ENCODE measurements around the gene PNPLA7. TPM values are rescaled to one million over a fixed set of nuclear protein-coding genes. Genes with fewer than 3 reads are reported as not detected.

PNPLA7 gene
- total RNA-seq, 4 donors from 2014 or later = 4.5 to 10.5 (median 9.4) TPM

- Histone ChIP-seq H3K27ac (no peak overlapping the region), H3K4me1 (peaks cover 0 to 8% of the 10 kb centered on the region in 2 donors), H3K4me3 (no peak overlapping the region), H3K27me3 (peaks cover 11 to 19% (median 17%) of the 10 kb centered on the region in 3 donors), H3K9me3 (no peaks in the 10 kb centered on the region), H3K36me3 (no peaks in the 10 kb centered on the region)
- intact Hi-C loops (cut with DNase I; ENCODE audit: low total_unique reads) = no loop called here
- DNase-seq = no peak
- ATAC-seq = no peak
- TF ChIP-seq CTCF (IDR thresholded peaks at IDR 0.05 in 4 of 5, conservative IDR thresholded peaks at IDR 0.05 in 1 of 5) (no peak), POLR2A (IDR thresholded peaks at IDR 0.05) (no peak)
- in situ Hi-C loops (cut with MboI; ENCODE audit: low sequenced_read_pairs in 4 of 4) = no loop called here
Observed at GRCh38 chr9:137433916-137434431, 116.2 kb downstream of the PNPLA7 start.

DNA sequence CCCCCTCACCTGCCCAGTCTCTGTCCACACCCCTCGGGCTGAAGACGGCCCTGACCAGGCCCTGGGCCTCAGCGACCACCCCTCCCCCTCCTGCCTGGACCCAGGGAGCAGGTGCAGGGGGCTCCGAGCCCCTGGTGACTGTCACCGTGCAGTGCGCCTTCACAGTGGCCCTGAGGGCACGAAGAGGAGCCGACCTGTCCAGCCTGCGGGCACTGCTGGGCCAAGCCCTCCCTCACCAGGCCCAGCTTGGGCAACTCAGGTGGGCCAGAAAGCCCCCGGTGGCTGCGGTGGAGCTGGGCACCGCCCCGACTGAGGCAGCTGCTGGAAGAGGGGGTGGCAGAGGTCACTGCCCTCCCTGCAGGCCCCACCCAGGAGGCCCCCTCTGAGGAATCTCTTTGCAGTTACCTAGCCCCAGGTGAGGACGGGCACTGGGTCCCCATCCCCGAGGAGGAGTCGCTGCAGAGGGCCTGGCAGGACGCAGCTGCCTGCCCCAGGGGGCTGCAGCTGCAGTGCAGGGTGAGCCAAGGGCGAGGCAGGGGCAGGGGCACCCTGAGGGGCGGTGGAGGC is 116.8 kb downstream of the PNPLA7 start:
- Histone ChIP-seq H3K9me3 (no peaks in the 10 kb centered on the region), H3K4me3 (no peak overlapping the region), H3K27me3 (peaks cover 11 to 15% (median 14%) of the 10 kb centered on the region in 3 donors), H3K36me3 (no peaks in the 10 kb centered on the region), H3K27ac (no peak overlapping the region), H3K4me1 (peaks cover 0 to 8% of the 10 kb centered on the region in 2 donors)
- intact Hi-C loops (cut with DNase I; ENCODE audit: low total_unique reads) (no loop called here), in situ Hi-C loops (cut with MboI; ENCODE audit: low sequenced_read_pairs in 4 of 4) (no loop called here)
- ATAC-seq = no peak
- TF ChIP-seq CTCF (IDR thresholded peaks at IDR 0.05 in 4 of 5, conservative IDR thresholded peaks at IDR 0.05 in 1 of 5) (no peak), POLR2A (IDR thresholded peaks at IDR 0.05) (no peak)
- DNase-seq = no peak

DNA sequence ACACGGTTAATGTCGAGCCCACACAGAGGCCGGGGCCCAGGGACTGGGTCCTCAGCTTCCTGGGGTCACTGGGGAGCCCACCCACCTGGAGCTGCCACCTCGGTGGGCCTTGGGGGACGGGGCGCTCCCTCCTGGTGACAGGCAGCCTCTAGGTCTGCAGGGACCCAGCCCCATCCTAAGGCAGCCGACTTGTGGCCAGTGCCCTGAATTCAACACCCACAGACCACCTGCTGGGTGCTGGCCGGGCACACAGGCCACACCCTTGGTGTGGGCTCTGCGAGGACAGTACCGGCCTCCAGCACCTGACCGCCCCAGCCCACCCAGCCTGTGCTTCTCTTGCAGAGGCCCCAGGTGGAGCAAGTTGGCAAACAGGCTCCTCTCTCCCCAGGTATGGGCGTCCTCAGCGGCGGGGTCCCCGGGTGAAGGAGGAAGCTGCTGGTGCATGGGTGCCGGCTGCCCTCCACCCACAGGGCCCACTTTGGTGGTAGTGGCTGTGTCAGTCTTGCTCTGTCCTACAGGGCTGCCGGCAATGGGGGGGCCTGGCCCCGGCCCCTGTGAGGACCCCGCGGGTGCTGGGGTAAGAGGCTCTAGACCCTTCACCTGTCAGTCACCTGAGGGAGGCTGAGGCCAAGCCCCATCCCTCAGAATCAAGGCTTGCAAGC is 117.4 kb downstream of the PNPLA7 start:
- H3K4me3 ChIP-seq = no peak overlapping the region
- peaks cover 8 to 12% (median 11%) of the 10 kb centered on the region in 3 donors for H3K27me3 ChIP-seq
- TF ChIP-seq CTCF (IDR thresholded peaks at IDR 0.05 in 4 of 5, conservative IDR thresholded peaks at IDR 0.05 in 1 of 5) (no peak), POLR2A (IDR thresholded peaks at IDR 0.05) (no peak)
- no peaks in the 10 kb centered on the region for H3K9me3 ChIP-seq
- no peaks in the 10 kb centered on the region for H3K36me3 ChIP-seq
- DNase-seq (no peak), ATAC-seq (no peak)
- H3K27ac ChIP-seq = no peak overlapping the region
- peaks cover 0 to 8% of the 10 kb centered on the region in 2 donors for H3K4me1 ChIP-seq
- in situ Hi-C loops (cut with MboI; ENCODE audit: low sequenced_read_pairs in 4 of 4) = no loop called here
- intact Hi-C loops (cut with DNase I; ENCODE audit: low total_unique reads) = no loop called here

DNA sequence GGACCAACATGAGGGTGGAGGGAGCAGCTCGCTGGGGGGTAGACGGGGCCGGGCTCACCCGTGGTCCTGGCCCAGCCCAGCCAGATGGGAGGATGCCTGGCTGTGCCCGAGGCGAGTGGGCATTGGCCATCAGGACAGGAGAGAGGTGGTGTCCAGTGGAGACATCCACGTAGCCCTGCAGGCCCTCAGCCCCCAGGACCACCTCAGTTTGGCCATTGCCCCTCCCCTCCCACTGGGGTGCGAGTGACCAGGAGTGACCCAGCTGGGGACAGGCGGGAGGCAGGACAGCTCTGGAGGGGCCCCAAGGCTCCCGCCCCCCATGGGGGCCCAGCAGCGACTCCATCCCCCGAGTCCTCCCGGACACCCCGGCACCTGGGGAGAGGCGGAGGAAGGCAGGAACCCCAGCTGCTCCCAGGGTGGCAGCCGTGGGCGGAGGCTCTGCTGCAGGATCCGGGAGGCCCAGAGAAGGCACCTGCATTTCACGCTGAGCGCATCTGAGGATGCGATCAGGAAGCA is 118.7 kb downstream of the PNPLA7 start:
- H3K4me3 ChIP-seq = no peak overlapping the region
- H3K27ac ChIP-seq = no peak overlapping the region
- H3K4me1 ChIP-seq = peaks cover 0 to 6% of the 10 kb centered on the region in 2 donors
- TF ChIP-seq POLR2A (IDR thresholded peaks at IDR 0.05) (no peak), CTCF (IDR thresholded peaks at IDR 0.05 in 4 of 5, conservative IDR thresholded peaks at IDR 0.05 in 1 of 5) (no peak)
- in situ Hi-C loops (cut with MboI; ENCODE audit: low sequenced_read_pairs in 4 of 4) (no loop called here), intact Hi-C loops (cut with DNase I; ENCODE audit: low total_unique reads) (no loop called here)
- H3K9me3 ChIP-seq = no peaks in the 10 kb centered on the region
- no peaks in the 10 kb centered on the region for H3K36me3 ChIP-seq
- no peak for DNase-seq
- ATAC-seq = no peak
- peaks cover 0 to 3% (median 0%) of the 10 kb centered on the region in 3 donors for H3K27me3 ChIP-seq

Data from gastrocnemius medialis (tissue), 4 donors.